GM20431 (cell line): ENCODE data around the gene VPS37D.
"Not testable (repeated sequence)": the region's sequence is repeated elsewhere in the genome, so short reads cannot be mapped to it uniquely, and the experiment has no call there.

Source experiments
- in situ Hi-C: fragments of 300-500 bp; cut with MseI, MboI; formaldehyde crosslinking; loops from one replicate; pipeline ENCODE4 v1.15.0; 2020; ENCODE audit warnings: low sequenced_read_pairs; ENCODE audit not compliant: unreplicated experiment

Gene VPS37D

GRCh38 chr7:73667344-73668102 lies at the start of gene VPS37D:
Gene VPS37D, plus strand, starts transcription at chr7:73667831. Its CDS starts 128 bp downstream, at chr7:73667959.
- in situ Hi-C loops, result no loop called here

GRCh38 chr7:73618538-73618937 lies 49.1 kb upstream of the VPS37D start:
- in situ Hi-C loops, result no loop called here

- in situ Hi-C loops, result not testable (repeated sequence)
These were observed 48.2 kb upstream of the VPS37D start for GRCh38 chr7:73619394-73619793.

- in situ Hi-C loops, result no loop called here
These were observed 46.2 kb upstream of the VPS37D start for GRCh38 chr7:73621168-73622063.

- in situ Hi-C loops, result no loop called here
These were observed 45.1 kb upstream of the VPS37D start for GRCh38 chr7:73622527-73622908.

- in situ Hi-C loops, result no loop called here
These were observed 44.5 kb upstream of the VPS37D start for GRCh38 chr7:73622909-73623797.

GRCh38 chr7:73623798-73624668 lies 43.6 kb upstream of the VPS37D start, which contains the start of gene MLXIPL:
Gene MLXIPL, minus strand, starts transcription at chr7:73624522. Its CDS starts 30 bp downstream, at chr7:73624492.
- in situ Hi-C loops, result no loop called here

GRCh38 chr7:73624669-73625001 lies 43.0 kb upstream of the VPS37D start:
- in situ Hi-C loops, result no loop called here

- in situ Hi-C loops, result no loop called here
These were observed 42.4 kb upstream of the VPS37D start for GRCh38 chr7:73625276-73625675.

GRCh38 chr7:73626814-73627213 lies 40.8 kb upstream of the VPS37D start:
- in situ Hi-C loops, result no loop called here

GRCh38 chr7:73628504-73628903 lies 39.1 kb upstream of the VPS37D start:
- in situ Hi-C loops, result no loop called here

- in situ Hi-C loops, result no loop called here
These were observed 36.1 kb upstream of the VPS37D start for GRCh38 chr7:73631558-73631957.

GRCh38 chr7:73633323-73633722 lies 34.3 kb upstream of the VPS37D start:
- in situ Hi-C loops, result no loop called here

- in situ Hi-C loops, result no loop called here
These were observed 33.8 kb upstream of the VPS37D start for GRCh38 chr7:73633844-73634243.

GRCh38 chr7:73635428-73636200 lies 32.0 kb upstream of the VPS37D start:
- in situ Hi-C loops, result no loop called here

- in situ Hi-C loops, result no loop called here
These were observed 28.7 kb upstream of the VPS37D start for GRCh38 chr7:73638911-73639310.

GRCh38 chr7:73642834-73643233 lies 24.8 kb upstream of the VPS37D start:
- in situ Hi-C loops, result no loop called here

- in situ Hi-C loops, result no loop called here
These were observed 22.8 kb upstream of the VPS37D start for GRCh38 chr7:73644688-73645286.
